ENCODE data around the gene SFMBT2.
"Not testable (repeated sequence)": the region's sequence is repeated elsewhere in the genome, so short reads cannot be mapped to it uniquely, and the experiment has no call there.

Gene SFMBT2

GRCh38 chr10:7184116-7184515, 226.7 kb downstream of the SFMBT2 start:
- DNase-seq (ENCODE audit: low read depth), result not testable (repeated sequence)

DNA sequence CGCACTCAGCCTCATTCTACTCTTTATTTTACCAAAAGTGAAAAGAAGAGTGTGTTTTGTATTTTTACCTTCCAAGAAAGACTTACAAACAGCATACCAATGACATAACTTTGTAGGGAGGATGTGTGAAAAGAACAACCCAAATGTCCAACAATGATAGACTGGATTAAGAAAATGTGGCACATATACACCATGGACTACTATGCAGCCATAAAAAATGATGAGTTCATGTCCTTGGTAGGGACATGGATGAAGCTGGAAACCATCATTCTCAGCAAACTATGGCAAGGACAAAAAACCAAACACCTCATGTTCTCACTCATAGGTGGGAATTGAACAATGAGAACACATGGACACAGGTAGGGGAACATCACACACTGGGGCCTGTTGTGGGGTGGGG, 228.5 kb downstream of the SFMBT2 start:
- DNase-seq (ENCODE audit: low read depth), result not testable (repeated sequence)

DNA sequence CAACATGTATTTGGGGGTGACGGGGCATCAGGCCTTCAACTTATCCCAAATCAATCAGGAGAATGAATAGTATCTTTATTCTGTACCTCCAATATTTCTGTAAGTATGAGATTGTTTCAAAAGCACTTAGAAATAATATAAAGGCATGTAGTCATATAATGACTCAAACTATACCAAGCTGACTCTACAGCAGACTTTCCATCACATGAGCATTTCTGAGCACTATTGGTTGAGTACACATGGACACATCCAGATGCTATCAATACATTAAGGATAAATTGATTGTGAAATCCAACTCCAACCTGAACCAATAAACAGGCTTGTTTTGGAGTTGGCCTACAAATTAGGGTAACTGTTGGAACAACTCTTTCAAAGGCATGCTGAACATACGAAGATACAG, 229.4 kb downstream of the SFMBT2 start:
- DNase-seq (ENCODE audit: low read depth), result no peak

- no peak for DNase-seq (ENCODE audit: low read depth)
Measured at GRCh38 chr10:7179536-7179935, 231.3 kb downstream of the SFMBT2 start.

- no peak for DNase-seq (ENCODE audit: low read depth)
Measured at GRCh38 chr10:7173948-7174347, 236.9 kb downstream of the SFMBT2 start.

GRCh38 chr10:7171825-7172224, 239.0 kb downstream of the SFMBT2 start:
- DNase-seq (ENCODE audit: low read depth), result no peak

- no peak for DNase-seq (ENCODE audit: low read depth)
Measured at GRCh38 chr10:7170626-7171322, 240.1 kb downstream of the SFMBT2 start.

DNA sequence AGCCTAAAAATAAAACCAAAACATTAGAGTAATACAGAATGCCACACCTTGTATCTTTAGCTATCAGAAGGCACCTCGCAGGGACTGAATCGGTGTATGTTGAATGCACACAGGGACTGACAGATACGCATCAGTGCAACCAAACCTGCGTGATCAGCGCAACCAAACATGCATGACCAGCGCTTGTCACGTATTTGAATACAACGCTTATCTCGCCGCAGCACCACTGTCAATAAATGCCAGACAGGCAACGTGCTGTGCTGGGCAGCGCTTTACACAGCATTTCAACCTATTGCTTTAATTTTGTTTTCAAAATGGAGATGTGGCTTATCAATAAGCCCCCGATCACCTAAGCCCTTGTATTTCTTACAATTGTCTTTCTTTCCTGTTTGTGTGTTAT, 242.4 kb downstream of the SFMBT2 start:
- DNase-seq (ENCODE audit: low read depth), result no peak

- DNase-seq (ENCODE audit: low read depth), result no peak
Measured at GRCh38 chr10:7165500-7166177, 245.2 kb downstream of the SFMBT2 start.

- DNase-seq (ENCODE audit: low read depth), result no peak
Measured at GRCh38 chr10:7164955-7165354, 245.9 kb downstream of the SFMBT2 start.

GRCh38 chr10:7162331-7162730, 248.5 kb downstream of the SFMBT2 start:
- no peak for DNase-seq (ENCODE audit: low read depth)

DNA sequence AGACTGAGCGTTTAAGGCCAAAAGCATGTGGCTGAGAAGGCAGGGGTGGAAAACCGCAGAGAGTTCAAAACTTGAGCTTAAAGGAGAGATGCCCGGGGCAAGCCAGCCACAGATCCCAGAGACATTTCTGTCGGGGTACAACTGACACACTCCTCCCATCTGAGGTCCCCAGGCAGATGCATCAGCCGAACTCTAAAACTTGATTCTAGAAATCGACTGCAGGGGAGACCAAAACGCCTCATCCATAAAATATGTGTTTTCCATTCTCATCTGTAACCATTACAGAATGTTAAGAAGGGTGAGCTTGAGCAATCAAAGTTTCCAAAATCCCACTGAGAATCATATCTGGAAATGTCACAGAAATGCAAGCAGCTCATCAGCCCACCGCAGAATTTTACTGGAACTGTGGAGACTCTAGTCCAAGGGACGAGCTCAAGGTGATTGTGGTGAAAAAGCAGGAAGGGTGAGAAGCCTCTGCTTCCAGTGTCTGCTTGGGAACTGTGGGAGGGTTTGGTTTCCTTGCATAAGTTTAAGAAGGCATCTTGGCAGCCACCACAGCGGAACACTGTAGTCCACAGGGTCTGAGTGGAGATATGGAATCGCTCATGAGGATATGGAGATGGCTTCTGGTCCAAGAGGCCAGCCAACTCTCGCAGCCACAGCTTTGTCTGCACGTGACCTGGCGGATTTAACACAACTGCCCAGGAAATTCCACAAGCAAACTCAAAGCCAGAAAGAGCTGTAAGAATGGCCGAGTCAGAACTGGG, 249.2 kb downstream of the SFMBT2 start:
- no peak for DNase-seq (ENCODE audit: low read depth)

DNA sequence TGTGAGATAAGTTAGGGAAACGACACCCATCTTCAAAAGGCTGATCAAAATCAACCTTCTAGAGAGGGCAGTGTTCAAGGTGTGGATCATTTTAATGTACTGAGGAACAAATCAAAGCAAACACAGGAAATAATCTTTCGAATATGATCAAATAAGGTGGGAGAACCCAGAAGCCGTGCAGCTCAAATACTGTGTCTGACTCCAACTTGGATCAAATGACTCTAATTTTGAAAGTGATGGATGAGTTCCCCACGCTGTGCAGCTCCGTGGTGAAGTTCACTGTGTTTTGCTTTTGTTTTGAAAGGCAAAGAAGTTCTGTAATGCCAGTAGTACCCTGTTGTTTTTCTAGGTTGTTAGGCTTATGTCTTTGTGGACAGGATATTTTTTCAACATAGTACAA, 250.9 kb downstream of the SFMBT2 start:
- no peak for DNase-seq (ENCODE audit: low read depth)

DNA sequence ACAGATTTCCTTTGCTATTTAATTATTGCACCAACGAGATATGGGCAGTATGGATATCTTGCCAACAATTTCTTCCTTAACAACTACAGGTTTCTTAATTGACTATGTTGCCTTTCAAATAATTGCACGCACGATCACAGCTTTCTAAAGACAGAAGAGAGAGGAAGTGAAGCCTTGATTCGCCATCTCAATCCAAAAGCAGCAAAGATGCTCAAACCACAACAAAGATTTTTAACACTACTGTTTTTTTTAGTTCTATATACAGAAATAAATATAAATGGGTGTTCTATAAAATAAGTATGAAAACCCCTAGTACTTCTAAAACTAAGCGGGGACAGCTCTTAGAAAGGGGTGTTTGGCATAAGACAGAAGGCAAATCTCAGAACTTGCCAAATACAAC, 251.3 kb downstream of the SFMBT2 start:
- no peak for DNase-seq (ENCODE audit: low read depth)

DNA sequence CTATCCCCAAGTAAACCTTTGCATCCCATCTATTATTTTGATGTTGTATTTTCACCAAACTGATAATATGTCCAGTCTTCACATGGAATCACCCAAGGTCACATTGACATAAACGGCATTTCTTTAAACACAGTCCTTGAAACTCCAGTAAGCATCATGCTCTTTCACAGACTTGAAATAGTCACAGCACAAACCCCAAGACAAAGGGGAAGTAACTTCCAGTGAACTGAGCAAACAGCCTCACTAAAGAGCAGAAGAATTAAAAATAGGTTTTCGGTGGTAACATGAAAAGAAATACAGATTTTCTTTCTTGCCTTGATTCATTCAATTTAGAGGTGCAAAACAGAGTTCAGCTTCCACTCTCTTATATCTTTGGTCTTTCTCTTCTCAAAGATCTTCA, 253.7 kb downstream of the SFMBT2 start:
- DNase-seq (ENCODE audit: low read depth), result no peak

- no peak for DNase-seq (ENCODE audit: low read depth)
Measured at GRCh38 chr10:7153750-7154149, 257.1 kb downstream of the SFMBT2 start.

DNA sequence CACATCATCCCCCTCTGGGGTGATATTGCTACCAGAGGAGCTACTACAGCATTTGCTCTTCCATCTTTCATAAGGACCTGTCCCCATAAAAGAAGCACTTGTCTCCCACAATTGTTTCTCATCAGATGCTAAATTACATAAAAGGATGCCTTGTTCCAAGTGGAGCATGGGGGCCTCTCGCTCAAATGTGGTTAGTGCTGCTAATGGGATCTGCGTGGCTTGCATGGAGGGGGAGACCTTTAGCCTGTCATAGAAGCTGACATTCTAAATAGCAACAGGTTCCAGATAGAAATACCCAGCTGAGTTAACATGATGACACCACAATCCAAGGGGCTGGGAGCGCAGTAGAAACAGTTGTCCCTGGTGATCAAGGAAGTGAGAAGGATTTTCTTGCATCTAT, 257.9 kb downstream of the SFMBT2 start:
- no peak for DNase-seq (ENCODE audit: low read depth)

GRCh38 chr10:7152341-7152740, 258.5 kb downstream of the SFMBT2 start:
- DNase-seq (ENCODE audit: low read depth), result no peak

- no peak for DNase-seq (ENCODE audit: low read depth)
Measured at GRCh38 chr10:7151538-7151937, 259.3 kb downstream of the SFMBT2 start.

DNA sequence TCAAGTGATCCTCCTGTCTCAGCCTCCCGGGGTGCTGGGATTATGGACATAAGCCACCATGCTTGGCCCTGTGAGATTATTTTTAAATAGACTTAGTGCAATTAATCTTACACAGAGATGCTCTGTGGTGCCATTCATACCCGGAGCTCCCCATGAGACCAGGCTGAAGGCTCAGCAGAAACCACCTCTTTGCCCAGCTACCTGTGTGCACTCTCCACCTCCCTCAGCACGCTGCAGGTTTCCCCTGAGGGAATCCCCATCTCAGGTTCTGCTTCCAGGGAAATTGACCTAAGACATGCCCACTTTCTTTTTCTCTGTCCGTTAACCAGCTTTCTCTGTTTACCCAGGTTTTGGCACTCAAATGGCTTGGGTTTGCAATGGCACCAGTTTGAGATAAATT, 260.5 kb downstream of the SFMBT2 start:
- DNase-seq (ENCODE audit: low read depth), result no peak

GRCh38 chr10:7146189-7146588, 264.6 kb downstream of the SFMBT2 start:
- no peak for DNase-seq (ENCODE audit: low read depth)

DNA sequence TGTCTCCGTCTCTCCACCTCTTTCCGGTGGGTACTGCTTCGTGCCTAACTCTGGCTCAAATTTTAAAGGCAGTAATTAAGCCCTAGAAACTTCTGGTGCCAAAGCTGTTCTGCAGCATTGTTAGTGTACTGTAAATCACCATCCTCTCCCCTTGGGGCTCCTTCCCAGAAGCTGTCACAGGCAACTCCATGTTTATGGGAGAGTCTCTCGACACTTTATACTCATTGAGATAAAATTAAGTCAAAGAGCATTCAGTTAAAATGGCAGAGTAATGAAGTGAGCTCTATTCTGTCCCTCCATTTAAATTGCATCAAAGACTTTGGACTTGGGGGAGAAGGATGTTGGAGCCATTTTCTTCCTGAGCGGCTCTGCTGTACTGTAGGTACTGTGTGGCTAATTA, 274.8 kb downstream of the SFMBT2 start:
- DNase-seq (ENCODE audit: low read depth), result no peak

DNA sequence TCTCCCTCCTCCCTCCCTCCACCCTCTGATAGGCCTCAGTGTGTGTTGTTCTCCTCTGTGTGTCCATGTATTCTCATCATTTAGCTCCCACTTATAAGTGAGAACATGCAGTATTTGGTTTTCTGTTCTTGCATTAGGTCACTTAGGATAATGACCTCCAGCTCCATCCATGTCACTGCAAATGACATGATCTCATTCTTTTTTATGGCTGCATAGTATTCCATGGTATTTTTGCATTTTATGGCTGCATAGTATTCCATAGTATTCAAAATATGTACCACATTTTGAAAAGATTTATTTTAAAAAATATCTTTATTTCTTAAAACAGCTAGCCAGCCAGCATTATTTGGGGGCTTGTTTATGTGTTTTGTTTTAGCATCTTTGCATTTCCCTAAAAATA, 275.6 kb downstream of the SFMBT2 start:
- DNase-seq (ENCODE audit: low read depth), result no peak

All from stimulated activated CD8-positive, alpha-beta memory T cell treated with anti-CD3 and anti-CD28 coated beads, Interleukin-7, amount 100 ng/mL, for 24 hours (primary cell).